CD4-positive, alpha-beta T cell (primary cell): ENCODE data around the gene PTPRN2. TPM values are rescaled to one million over a fixed set of nuclear protein-coding genes. Genes with fewer than 3 reads are reported as not detected.

ENCODE experiments used
- ATAC-seq: fragments of 200-7000 bp; cut with Tn5 transposase; one replicate; pipeline ENCODE4 v1.10.0; 2022; ENCODE audit warnings: mild to moderate bottlenecking; ENCODE audit not compliant: poor library complexity
- CTCF ChIA-PET: fragments of 350-600 bp; sonication (Branson Sonifier 250); formaldehyde crosslinking; loops from one replicate; lab custom pipeline; 2021; ENCODE audit warnings: antibody characterized with exemption, inconsistent platforms; lab: Charles Lee
- POLR2A ChIA-PET: fragments of 350-600 bp; sonication (Branson Sonifier 250); formaldehyde crosslinking; loops from one replicate; lab custom pipeline; 2021; ENCODE audit warnings: antibody characterized with exemption, inconsistent platforms; lab: Charles Lee
- DNase-seq, 14 experiments: peaks; one replicate each; pipeline ENCODE4 v3.0.0-alpha.2; 2013 to 2020; ENCODE audit warnings: mixed read lengths in 2 of 14
- H3K27ac ChIP-seq, 2 donors: one replicate each; pipeline versions ENCODE4 v1.5.1 to v1.7.0; 2013; ENCODE audit warnings: low read length in 2 of 2, low read depth in 1 of 2, mild to moderate bottlenecking in 1 of 2
- H3K27me3 ChIP-seq, 2 experiments: 1 replicate in 1 of 2; 2 replicates in 1 of 2; pipeline versions ENCODE4 v1.6.1 to v1.7.0; 2013; ENCODE audit warnings: low read length in 2 of 2, control low read depth in 1 of 2, mild to moderate bottlenecking in 1 of 2, moderate library complexity in 1 of 2; ENCODE audit not compliant: insufficient read depth in 2 of 2, control insufficient read depth in 1 of 2
- H3K36me3 ChIP-seq: one replicate; pipeline ENCODE4 v1.6.1; 2013; ENCODE audit warnings: low read length, control low read depth; ENCODE audit not compliant: insufficient read depth
- H3K4me1 ChIP-seq: one replicate; pipeline ENCODE4 v1.6.1; 2013; ENCODE audit warnings: low read length, control low read depth; ENCODE audit not compliant: insufficient read depth
- H3K4me3 ChIP-seq: one replicate; pipeline ENCODE4 v1.5.1; 2013; ENCODE audit warnings: mild to moderate bottlenecking, low read length, moderate library complexity
- H3K9me3 ChIP-seq, 2 experiments: 1 replicate in 1 of 2; 2 replicates in 1 of 2; pipeline versions ENCODE4 v1.6.1 to v1.7.0; 2013; ENCODE audit warnings: low read length in 2 of 2, mild to moderate bottlenecking in 2 of 2, control low read depth in 1 of 2, moderate library complexity in 1 of 2; ENCODE audit not compliant: control insufficient read depth in 1 of 2, insufficient read depth in 1 of 2
- H3K27ac Mint-ChIP-seq: one replicate; pipeline ENCODE4 v1.8.0; 2020; ENCODE audit warnings: mixed read lengths
- H3K27me3 Mint-ChIP-seq: one replicate; pipeline ENCODE4 v1.8.0; 2021; ENCODE audit warnings: mixed read lengths
- H3K36me3 Mint-ChIP-seq: one replicate; pipeline ENCODE4 v1.8.0; 2021; ENCODE audit warnings: low read depth, mixed read lengths
- H3K4me1 Mint-ChIP-seq: one replicate; pipeline ENCODE4 v1.8.0; 2021; ENCODE audit warnings: low read depth, mixed read lengths
- H3K4me3 Mint-ChIP-seq: one replicate; pipeline ENCODE4 v1.8.0; 2020; ENCODE audit warnings: mild to moderate bottlenecking, mixed read lengths
- H3K9me3 Mint-ChIP-seq: one replicate; pipeline ENCODE4 v1.8.0; 2020; ENCODE audit warnings: mixed read lengths
- CTCF ChIP-seq: fragments of 200-600 bp; IDR thresholded peaks from one replicate; pipeline ENCODE4 v1.8.0; 2022; ENCODE audit warnings: antibody characterized with exemption, mild to moderate bottlenecking
- intact Hi-C, 2 experiments: fragments of 100-400 bp; cut with DNase I in 1 of 2; cut with micrococcal nuclease in 1 of 2; formaldehyde crosslinking; loops; one replicate each; pipeline versions ENCODE4 v1.15.1 to v1.9.0; 2023 to 2025; cut with DNase I, micrococcal nuclease
- total RNA-seq, 174 experiments: library from RNA in 2 of 174; stranded (reverse) in 2 of 174; gene quantifications; one replicate each; pipeline ENCODE4 v1.2.3 and lab custom pipeline; 2021 to 2026

The PTPRN2 gene
- total RNA-seq, 2 experiments from 2014 or later = 0.34 to 0.44 TPM

GRCh38 chr7:158190756-158191155 is 396.9 kb downstream of the PTPRN2 start:
- H3K27ac Mint-ChIP-seq = no peak overlapping the region
- Histone ChIP-seq H3K27me3 (peaks cover 0 to under 1% of the 10 kb centered on the region in 2 experiments), H3K36me3 (no peaks in the 10 kb centered on the region), H3K4me3 (no peak overlapping the region), H3K27ac (no peak overlapping the region), H3K4me1 (no peaks in the 10 kb centered on the region), H3K9me3 (peaks cover 0 to 76% of the 10 kb centered on the region in 2 experiments)
- TF ChIP-seq CTCF = no peak
- ChIA-PET CTCF (no interaction called here), POLR2A (no interaction called here)
- no peaks in the 10 kb centered on the region for H3K4me1 Mint-ChIP-seq
- peaks cover 4% of the 10 kb centered on the region for H3K27me3 Mint-ChIP-seq
- DNase-seq (no peak), ATAC-seq (no peak)
- no peaks in the 10 kb centered on the region for H3K36me3 Mint-ChIP-seq
- peaks cover 3% of the 10 kb centered on the region for H3K9me3 Mint-ChIP-seq
- H3K4me3 Mint-ChIP-seq = no peak overlapping the region
- intact Hi-C loops = no loop called here

- ChIA-PET POLR2A (no interaction called here), CTCF (no interaction called here)
- H3K4me1 Mint-ChIP-seq = no peaks in the 10 kb centered on the region
These were observed 398.9 kb downstream of the PTPRN2 start for GRCh38 chr7:158188676-158189075.

GRCh38 chr7:158187694-158187994 is 400.0 kb downstream of the PTPRN2 start:
- H3K9me3 ChIP-seq = peaks cover 0 to 60% of the 10 kb centered on the region in 2 experiments
- Mint-ChIP-seq H3K4me1 (no peaks in the 10 kb centered on the region), H3K9me3 (peaks cover 5% of the 10 kb centered on the region), H3K4me3 (no peak overlapping the region), H3K27me3 (peaks cover 9% of the 10 kb centered on the region), H3K36me3 (no peaks in the 10 kb centered on the region), H3K27ac (no peak overlapping the region)
- no peak for DNase-seq
- H3K4me3 ChIP-seq = no peak overlapping the region
- ATAC-seq = no peak
- H3K4me1 ChIP-seq = no peaks in the 10 kb centered on the region
- no peaks in the 10 kb centered on the region for H3K36me3 ChIP-seq
- peaks cover 0 to 3% of the 10 kb centered on the region in 2 experiments for H3K27me3 ChIP-seq
- intact Hi-C loops = no loop called here
- CTCF ChIA-PET = no interaction called here
- no peak for TF ChIP-seq CTCF
- POLR2A ChIA-PET = no interaction called here
- no peak overlapping the region for H3K27ac ChIP-seq

More at GRCh38 chr7:158188676-158189075, 398.9 kb downstream of the PTPRN2 start:
- Histone ChIP-seq H3K36me3 (no peaks in the 10 kb centered on the region), H3K4me3 (no peak overlapping the region), H3K27ac (no peak overlapping the region), H3K9me3 (peaks cover 0 to 66% of the 10 kb centered on the region in 2 experiments), H3K4me1 (no peaks in the 10 kb centered on the region), H3K27me3 (peaks cover 0 to 3% of the 10 kb centered on the region in 2 experiments)
- H3K36me3 Mint-ChIP-seq = no peaks in the 10 kb centered on the region
- H3K4me3 Mint-ChIP-seq = no peak overlapping the region
- peaks cover 9% of the 10 kb centered on the region for H3K27me3 Mint-ChIP-seq
- intact Hi-C loops = no loop called here
- ATAC-seq (no peak), DNase-seq (no peak)
- peaks cover 5% of the 10 kb centered on the region for H3K9me3 Mint-ChIP-seq
- TF ChIP-seq CTCF = no peak
- no peak overlapping the region for H3K27ac Mint-ChIP-seq
